ENCODE results near the gene LBR. TPM values are rescaled to one million over a fixed set of nuclear protein-coding genes. Genes with fewer than 3 reads are reported as not detected.
A peak's percentile ranks its signal among the peaks of the same experiment; 100 is the strongest.

Gene LBR
- total and polyA plus RNA-seq, 12 donors: 5.4 to 27.5 (median 14.1) TPM

DNA sequence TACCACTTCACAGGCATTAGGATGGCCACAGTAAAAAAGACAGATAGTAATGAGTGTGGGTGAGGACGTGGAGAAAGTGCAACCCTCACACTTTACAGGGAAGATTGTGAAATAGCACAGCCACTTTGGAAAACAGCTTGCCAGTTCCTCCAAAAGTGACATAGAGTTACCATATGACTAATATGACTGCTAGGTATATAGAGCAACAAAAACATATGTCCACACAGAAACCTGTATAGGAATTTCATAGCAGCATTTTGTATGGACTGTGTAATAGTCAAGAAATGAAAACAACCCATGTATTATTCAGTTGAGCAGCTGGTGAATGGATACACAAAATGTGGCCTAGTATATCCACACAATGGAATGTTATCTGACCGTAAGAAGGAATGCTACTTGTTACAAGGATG lies 30.4 kb upstream of the LBR start:
- H3K4me3 ChIP-seq: no peak overlapping the region
- H3K27ac ChIP-seq: peak overlapping the region in 1 of 5 donors; percentile 17
- no peaks in the 10 kb centered on the region for H3K36me3 ChIP-seq (replicated peaks in 1 of 2)
- 63 to 75% (median 67%) methylated on average over 2 of the region's 2 CpGs for WGBS, 4 donors
- no peak for TF ChIP-seq POLR2A (IDR thresholded peaks at IDR 0.05)
- TF ChIP-seq, protein P1, sequence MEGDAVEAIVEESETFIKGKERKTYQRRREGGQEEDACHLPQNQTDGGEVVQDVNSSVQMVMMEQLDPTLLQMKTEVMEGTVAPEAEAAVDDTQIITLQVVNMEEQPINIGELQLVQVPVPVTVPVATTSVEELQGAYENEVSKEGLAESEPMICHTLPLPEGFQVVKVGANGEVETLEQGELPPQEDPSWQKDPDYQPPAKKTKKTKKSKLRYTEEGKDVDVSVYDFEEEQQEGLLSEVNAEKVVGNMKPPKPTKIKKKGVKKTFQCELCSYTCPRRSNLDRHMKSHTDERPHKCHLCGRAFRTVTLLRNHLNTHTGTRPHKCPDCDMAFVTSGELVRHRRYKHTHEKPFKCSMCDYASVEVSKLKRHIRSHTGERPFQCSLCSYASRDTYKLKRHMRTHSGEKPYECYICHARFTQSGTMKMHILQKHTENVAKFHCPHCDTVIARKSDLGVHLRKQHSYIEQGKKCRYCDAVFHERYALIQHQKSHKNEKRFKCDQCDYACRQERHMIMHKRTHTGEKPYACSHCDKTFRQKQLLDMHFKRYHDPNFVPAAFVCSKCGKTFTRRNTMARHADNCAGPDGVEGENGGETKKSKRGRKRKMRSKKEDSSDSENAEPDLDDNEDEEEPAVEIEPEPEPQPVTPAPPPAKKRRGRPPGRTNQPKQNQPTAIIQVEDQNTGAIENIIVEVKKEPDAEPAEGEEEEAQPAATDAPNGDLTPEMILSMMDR (IDR thresholded peaks at IDR 0.05): no peak
- no peaks in the 10 kb centered on the region for H3K27me3 ChIP-seq
- H3K4me1 ChIP-seq (replicated peaks in 1 of 2): peaks cover 4 to 29% of the 10 kb centered on the region in 2 donors
- H3K9me3 ChIP-seq (replicated peaks in 1 of 3): no peaks in the 10 kb centered on the region
- intact Hi-C loops (cut with DNase I): no loop called here
- DNase-seq: no peak

DNA sequence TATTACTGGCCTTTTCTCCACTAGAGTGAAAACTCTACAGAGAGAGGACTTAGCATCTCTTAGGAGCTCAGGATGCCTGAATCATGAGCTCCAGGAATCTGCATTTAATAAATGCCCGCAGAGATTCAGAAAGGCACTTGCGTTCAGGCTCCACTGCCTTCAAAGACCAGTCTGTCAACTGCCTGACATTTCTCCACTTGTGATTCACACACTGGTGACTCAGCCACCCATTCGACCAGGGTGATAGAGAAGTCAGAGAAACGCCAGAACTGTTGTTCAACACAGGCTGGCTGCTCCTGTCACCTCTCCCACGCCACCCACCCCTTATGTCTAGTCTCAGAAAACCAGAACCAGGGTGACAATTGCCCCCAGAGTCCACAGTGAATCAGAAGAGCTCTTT lies 26.9 kb upstream of the LBR start:
- intact Hi-C loops (cut with DNase I): no loop called here
- Histone ChIP-seq H3K4me1 (replicated peaks in 1 of 2) (peaks cover 4 to 12% of the 10 kb centered on the region in 2 donors), H3K27ac (no peak overlapping the region), H3K4me3 (no peak overlapping the region), H3K9me3 (replicated peaks in 1 of 3) (no peaks in the 10 kb centered on the region), H3K36me3 (replicated peaks in 1 of 2) (no peaks in the 10 kb centered on the region), H3K27me3 (no peaks in the 10 kb centered on the region)
- TF ChIP-seq, protein P1 (IDR thresholded peaks at IDR 0.05): no peak
- no peak for TF ChIP-seq POLR2A (IDR thresholded peaks at IDR 0.05)
- DNase-seq: peak; percentile 54 to 80 (median 73)
- WGBS, 4 donors: 22 to 28% (median 26%) methylated on average over 3 to 5 of the region's 5 CpGs

DNA sequence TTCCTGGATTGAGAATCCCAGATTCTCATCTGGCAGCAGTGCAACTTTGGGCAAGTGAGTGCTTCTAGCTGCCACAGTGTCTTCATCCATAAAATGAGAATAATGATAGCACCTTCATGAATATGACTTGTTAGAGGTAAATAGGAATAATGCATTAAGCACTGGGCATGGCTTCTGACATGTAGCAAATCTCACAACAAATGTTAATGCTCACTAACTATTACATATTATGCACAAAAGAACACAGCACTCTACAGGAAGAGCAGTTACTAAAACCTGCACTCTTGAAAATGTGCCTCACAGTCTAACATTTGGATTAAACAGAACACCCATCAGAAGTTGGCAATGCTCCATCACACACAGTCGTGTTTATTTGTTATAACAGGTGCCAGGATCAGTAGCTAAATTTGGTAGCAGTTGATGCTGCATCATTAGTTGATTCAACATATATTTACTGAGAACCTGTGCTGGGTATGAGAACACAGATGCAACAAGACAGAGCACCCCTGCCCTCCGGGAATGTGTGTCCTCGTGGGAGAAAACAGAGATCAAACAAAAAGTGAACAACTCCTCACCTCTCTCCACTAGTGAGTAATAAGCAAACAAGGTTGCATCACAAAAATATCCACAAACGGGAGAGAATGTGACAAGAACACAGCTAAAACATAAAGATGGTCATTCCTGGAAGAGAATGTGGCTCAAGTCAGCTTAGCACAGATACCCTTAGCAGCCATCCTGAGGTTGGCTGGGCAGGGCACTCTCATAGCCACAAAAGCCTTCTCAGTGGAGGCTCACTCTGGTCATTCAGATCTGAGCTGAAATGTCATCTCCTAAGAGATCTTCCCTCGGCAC lies 26.2 kb upstream of the LBR start:
- Histone ChIP-seq H3K27ac (no peak overlapping the region), H3K27me3 (no peaks in the 10 kb centered on the region), H3K36me3 (replicated peaks in 1 of 2) (no peaks in the 10 kb centered on the region), H3K4me1 (replicated peaks in 1 of 2) (peaks cover 4 to 12% of the 10 kb centered on the region in 2 donors), H3K4me3 (no peak overlapping the region), H3K9me3 (replicated peaks in 1 of 3) (no peaks in the 10 kb centered on the region)
- WGBS, 4 donors: 32 to 48% (median 41%) methylated on average over 5 of the region's 5 CpGs
- intact Hi-C loops (cut with DNase I): no loop called here
- TF ChIP-seq, protein P1 (IDR thresholded peaks at IDR 0.05): no peak
- TF ChIP-seq POLR2A (IDR thresholded peaks at IDR 0.05): no peak
- peak in 1 of 7 donors; percentile 12 for DNase-seq

DNA sequence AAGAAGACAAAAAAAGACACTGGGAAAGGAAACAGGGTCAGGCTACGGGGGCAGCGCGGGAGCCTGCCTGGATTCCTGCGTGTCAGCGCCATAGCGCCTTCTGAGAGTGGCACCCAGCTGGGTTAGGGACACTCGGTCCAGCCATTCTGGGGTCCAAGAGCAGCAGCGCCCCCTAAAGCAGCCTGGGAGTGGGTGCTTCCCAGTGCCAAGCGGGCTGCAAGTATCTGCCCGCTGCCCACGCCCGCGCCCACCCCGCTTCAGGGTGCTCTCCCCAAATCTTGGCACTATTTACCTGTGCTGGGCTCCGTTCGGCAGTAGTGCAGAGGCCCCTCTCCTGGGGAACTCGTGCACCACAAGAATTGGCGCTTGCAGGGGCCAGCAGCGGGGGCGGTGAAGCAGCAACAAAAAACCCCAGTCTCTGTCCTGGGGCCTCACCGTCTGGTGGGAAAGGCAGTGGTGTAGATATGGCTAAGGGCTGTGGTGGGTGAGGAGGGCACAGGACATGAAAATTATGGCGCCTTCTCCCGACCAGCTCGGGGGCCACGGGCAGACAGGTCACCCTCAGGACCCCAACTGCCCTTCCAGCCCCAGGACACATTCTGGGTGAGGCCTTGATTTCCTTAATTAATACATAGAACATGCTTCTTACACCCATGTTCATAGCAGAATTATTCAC lies 24.1 kb upstream of the LBR start:
- Histone ChIP-seq H3K27ac (no peak overlapping the region), H3K4me1 (replicated peaks in 1 of 2) (peaks cover 4 to 22% of the 10 kb centered on the region in 2 donors), H3K36me3 (replicated peaks in 1 of 2) (no peaks in the 10 kb centered on the region), H3K9me3 (replicated peaks in 1 of 3) (no peaks in the 10 kb centered on the region), H3K27me3 (no peaks in the 10 kb centered on the region), H3K4me3 (no peak overlapping the region)
- TF ChIP-seq, protein P1 (IDR thresholded peaks at IDR 0.05): no peak
- no peak for TF ChIP-seq POLR2A (IDR thresholded peaks at IDR 0.05)
- peak in 1 of 7 donors; percentile 11 for DNase-seq
- 89 to 92% (median 91%) methylated on average over 23 to 25 of the region's 25 CpGs for WGBS, 4 donors
- intact Hi-C loops (cut with DNase I): no loop called here

Measured in adrenal gland (tissue), 12 donors.